ENCODE data around the gene RBBP7.

RBBP7 gene

DNA sequence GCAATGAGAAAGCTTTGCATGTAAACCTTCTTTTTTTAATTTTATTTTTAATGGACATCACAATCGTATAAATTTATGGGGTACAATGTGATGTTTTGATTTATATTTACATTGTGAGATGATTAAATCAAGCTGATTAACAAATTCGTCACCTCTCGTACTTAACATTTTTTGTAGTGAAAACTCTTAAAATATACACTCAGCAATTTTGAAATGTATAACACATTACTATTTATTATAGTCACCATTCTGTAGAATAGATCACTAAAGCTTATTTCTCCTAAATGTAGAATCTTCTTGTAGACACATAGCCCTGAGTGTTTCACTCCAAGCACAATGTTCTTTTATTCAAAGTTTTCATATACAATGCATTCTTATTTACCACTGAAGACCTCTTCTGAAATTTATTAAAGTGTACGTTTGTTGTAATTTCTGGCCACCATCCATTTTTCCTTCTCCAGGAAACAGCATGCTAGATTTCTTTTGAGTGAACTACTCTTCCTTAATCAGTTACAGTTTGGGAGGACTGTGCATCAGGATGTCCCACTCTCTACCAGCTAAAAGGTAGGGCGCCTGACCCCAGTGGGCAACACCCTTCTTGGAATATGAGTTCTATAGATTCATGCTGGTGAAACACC is 4.4 kb upstream of the RBBP7 start:
- Histone ChIP-seq H3K36me3 (ENCODE audit: control insufficient read depth, insufficient read depth, low read length) (no peaks in the 10 kb centered on the region), H3K27me3 (ENCODE audit: control insufficient read depth, insufficient read depth, low read length) (no peaks in the 10 kb centered on the region), H2AFZ (no peak overlapping the region), H3K4me2 (ENCODE audit: low read length) (no peak overlapping the region), H3K27ac (no peak overlapping the region), H3K9me3 (ENCODE audit: control insufficient read depth, low read length) (no peaks in the 10 kb centered on the region), H3K9ac (no peak overlapping the region), H3K4me1 (peaks cover 3% of the 10 kb centered on the region), H3K4me3 (ENCODE audit: low read depth, low read length) (no peak overlapping the region), H3K79me2 (no peaks in the 10 kb centered on the region)
- TF ChIP-seq, protein P1, sequence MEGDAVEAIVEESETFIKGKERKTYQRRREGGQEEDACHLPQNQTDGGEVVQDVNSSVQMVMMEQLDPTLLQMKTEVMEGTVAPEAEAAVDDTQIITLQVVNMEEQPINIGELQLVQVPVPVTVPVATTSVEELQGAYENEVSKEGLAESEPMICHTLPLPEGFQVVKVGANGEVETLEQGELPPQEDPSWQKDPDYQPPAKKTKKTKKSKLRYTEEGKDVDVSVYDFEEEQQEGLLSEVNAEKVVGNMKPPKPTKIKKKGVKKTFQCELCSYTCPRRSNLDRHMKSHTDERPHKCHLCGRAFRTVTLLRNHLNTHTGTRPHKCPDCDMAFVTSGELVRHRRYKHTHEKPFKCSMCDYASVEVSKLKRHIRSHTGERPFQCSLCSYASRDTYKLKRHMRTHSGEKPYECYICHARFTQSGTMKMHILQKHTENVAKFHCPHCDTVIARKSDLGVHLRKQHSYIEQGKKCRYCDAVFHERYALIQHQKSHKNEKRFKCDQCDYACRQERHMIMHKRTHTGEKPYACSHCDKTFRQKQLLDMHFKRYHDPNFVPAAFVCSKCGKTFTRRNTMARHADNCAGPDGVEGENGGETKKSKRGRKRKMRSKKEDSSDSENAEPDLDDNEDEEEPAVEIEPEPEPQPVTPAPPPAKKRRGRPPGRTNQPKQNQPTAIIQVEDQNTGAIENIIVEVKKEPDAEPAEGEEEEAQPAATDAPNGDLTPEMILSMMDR (IDR thresholded peaks at IDR 0.05), result no peak

DNA sequence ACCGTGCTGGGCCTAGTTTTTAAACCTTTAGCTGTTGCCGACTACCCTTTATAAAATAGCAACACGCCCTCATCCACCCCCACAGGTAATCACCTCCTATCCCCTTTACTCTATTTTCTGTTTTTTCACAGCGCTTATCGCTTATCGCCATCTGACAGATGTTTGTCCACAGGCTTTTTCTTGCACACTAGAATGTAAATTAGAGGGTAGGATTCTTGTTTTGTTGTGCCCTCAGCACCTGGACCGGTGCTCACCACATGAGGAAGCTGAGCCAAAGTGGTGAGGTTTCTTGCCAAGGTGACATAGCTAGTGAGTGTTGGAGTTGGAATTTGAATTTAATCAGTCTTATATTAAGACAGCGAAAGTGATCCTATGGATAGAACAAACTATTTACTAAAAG is 2.9 kb upstream of the RBBP7 start:
- Histone ChIP-seq H2AFZ (peak overlapping the region; percentile 53), H3K4me2 (ENCODE audit: low read length) (no peak overlapping the region), H3K36me3 (ENCODE audit: control insufficient read depth, insufficient read depth, low read length) (no peaks in the 10 kb centered on the region), H3K9me3 (ENCODE audit: control insufficient read depth, low read length) (no peaks in the 10 kb centered on the region), H3K27ac (peak overlapping the region; percentile 49), H3K9ac (no peak overlapping the region), H3K4me3 (ENCODE audit: low read depth, low read length) (no peak overlapping the region), H3K79me2 (peaks cover 9% of the 10 kb centered on the region), H3K27me3 (ENCODE audit: control insufficient read depth, insufficient read depth, low read length) (no peaks in the 10 kb centered on the region), H3K4me1 (peaks cover 3% of the 10 kb centered on the region)
- TF ChIP-seq, protein P1 (IDR thresholded peaks at IDR 0.05), result no peak

DNA sequence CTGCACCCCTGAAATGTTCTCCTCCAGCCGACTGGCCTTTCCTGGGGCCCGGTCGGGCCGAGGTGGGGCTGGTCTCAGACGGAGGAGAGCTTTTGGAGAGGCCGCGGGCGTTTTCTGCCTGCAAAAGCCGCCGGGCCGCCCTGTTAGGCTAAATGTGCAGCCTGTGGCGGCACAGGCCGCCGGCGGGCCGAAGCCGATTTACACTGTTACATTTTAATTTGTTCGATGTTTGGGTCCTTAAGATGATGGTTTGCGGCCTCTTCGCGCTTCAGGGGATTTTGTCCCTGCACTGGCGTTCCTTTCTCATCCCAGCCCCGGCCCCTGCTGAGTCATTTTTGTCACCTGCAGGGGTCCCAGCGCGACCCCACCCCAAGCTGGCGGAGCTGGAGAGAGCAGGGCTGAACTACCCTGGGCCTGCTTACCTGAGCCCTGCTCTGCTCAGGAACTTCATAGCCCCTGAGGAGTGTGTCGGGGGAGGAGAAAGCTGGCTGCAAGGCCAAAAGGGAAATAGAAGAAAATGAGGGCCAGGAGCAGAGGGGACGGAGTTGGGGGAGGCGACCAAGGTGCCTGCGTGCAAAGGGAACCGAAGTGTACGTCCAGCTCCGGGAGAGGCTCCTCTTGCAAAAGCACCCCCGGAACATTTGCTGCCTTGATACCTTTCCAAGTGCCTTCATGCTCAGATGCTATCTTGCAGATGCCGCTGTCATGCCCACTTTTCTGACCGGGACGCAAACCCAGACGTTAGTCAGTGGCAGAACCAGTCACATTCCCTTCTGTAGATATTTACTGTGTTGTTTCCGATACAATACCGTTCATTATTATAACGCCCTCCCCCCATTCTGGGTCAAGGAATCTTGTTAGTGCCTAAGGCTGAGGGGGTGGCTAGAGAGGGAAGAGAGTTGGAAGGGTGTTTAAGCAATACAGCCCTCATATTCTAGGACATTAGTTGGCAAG is 977 bp upstream of the RBBP7 start:
- peak overlapping the region; percentile 14 for H3K9ac ChIP-seq
- H3K4me2 ChIP-seq (ENCODE audit: low read length), result peak overlapping the region; percentile 67
- peak overlapping the region; percentile 81 for H2AFZ ChIP-seq
- H3K4me1 ChIP-seq, result peaks cover 3% of the 10 kb centered on the region
- H3K27me3 ChIP-seq (ENCODE audit: control insufficient read depth, insufficient read depth, low read length), result no peaks in the 10 kb centered on the region
- H3K36me3 ChIP-seq (ENCODE audit: control insufficient read depth, insufficient read depth, low read length), result no peaks in the 10 kb centered on the region
- H3K79me2 ChIP-seq, result peaks cover 18% of the 10 kb centered on the region
- TF ChIP-seq, protein P1 (IDR thresholded peaks at IDR 0.05), result no peak
- H3K27ac ChIP-seq, result peak overlapping the region; percentile 97
- H3K4me3 ChIP-seq (ENCODE audit: low read depth, low read length), result peak overlapping the region; percentile 42
- H3K9me3 ChIP-seq (ENCODE audit: control insufficient read depth, low read length), result no peaks in the 10 kb centered on the region

DNA sequence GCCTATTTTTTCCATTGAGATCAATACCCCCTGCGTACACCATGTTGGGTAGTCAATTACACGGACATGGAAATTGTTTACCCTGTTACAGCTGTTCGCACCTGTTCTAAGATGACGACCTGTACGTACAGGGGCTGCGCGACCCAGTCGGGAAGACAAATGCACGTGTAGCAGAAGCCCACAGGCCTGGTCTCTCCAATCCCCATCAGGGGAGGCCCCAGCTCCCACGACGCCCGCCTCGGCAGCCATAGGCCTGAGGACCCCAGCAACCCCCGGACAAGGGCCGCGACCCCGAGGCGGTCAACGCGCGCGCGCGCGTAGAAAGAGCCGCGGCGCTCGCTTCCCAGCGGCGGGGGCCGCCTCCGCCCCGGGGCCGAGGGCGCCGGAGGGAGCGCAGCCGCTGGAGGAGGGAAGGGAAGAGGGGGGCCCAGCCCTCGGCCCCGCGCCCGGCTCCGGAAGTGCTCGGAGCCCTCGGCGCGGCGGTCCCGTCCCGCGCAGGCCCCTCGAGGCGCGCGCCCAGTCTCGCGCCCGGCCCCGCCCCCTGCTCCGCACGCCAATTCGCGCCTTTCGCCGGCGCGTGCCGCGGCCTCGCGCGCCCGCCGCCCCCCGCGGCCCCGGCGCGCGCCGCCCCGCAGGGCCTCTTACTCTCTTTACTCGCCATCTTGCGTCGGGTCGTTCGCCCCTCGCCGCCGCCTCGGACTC is 618 bp downstream of the RBBP7 start:
- H3K9ac ChIP-seq, result no peak overlapping the region
- no peaks in the 10 kb centered on the region for H3K27me3 ChIP-seq (ENCODE audit: control insufficient read depth, insufficient read depth, low read length)
- no peaks in the 10 kb centered on the region for H3K36me3 ChIP-seq (ENCODE audit: control insufficient read depth, insufficient read depth, low read length)
- H3K79me2 ChIP-seq, result peaks cover 19% of the 10 kb centered on the region
- peaks cover 3% of the 10 kb centered on the region for H3K4me1 ChIP-seq
- H3K4me3 ChIP-seq (ENCODE audit: low read depth, low read length), result peak overlapping the region; percentile 70
- H3K4me2 ChIP-seq (ENCODE audit: low read length), result peak overlapping the region; percentile 73
- TF ChIP-seq, protein P1 (IDR thresholded peaks at IDR 0.05), result no peak
- peak overlapping the region; percentile 95 for H3K27ac ChIP-seq
- H2AFZ ChIP-seq, result peak overlapping the region; percentile 74
- no peaks in the 10 kb centered on the region for H3K9me3 ChIP-seq (ENCODE audit: control insufficient read depth, low read length)
